GM21447 (cell line): ENCODE data around the gene ITLN1.

Source experiments
- ATAC-seq: cut with Tn5 transposase; IDR thresholded peaks from one replicate; pipeline ENCODE4 v1.9.1; 2021; ENCODE audit not compliant: unreplicated experiment

The ITLN1 gene

GRCh38 chr1:160826546-160826945 is 58.4 kb downstream of the ITLN1 start:
- ATAC-seq = no peak
